A549 (cell line): ENCODE data around the gene BNIP5. TPM values are rescaled to one million over a fixed set of nuclear protein-coding genes. Genes with fewer than 3 reads are reported as not detected.
A peak's percentile ranks its signal among the peaks of the same experiment; 100 is the strongest.
"Not testable (repeated sequence)": the region's sequence is repeated elsewhere in the genome, so short reads cannot be mapped to it uniquely, and the experiment has no call there.

Experiments used
- ATAC-seq, 2 experiments: fragments of 200-7000 bp in 1 of 2; fragments of >200 bp in 1 of 2; cut with Nextera tagmentation in 1 of 2; cut with Tn5 transposase in 1 of 2; 3 replicates each; pipeline versions ENCODE4 v1.8.0 to v1.9.1; 2018 to 2020; ENCODE audit warnings: mild to moderate bottlenecking in 1 of 2, moderate library complexity in 1 of 2
- CTCF ChIA-PET: fragments of 300-600 bp; sonication (Branson Sonifier 250); formaldehyde crosslinking; extraction: SDS; loops from one replicate; lab custom pipeline; 2021; ENCODE audit warnings: antibody characterized with exemption, inconsistent platforms; lab: Yijun Ruan, JAX
- POLR2A ChIA-PET: fragments of 350-600 bp; formaldehyde crosslinking; extraction: SDS; loops from one replicate; lab custom pipeline; 2021; ENCODE audit warnings: antibody characterized with exemption, inconsistent platforms; lab: Yijun Ruan, JAX
- DNase-seq, 2 experiments: peaks; one replicate each; pipeline versions ENCODE4 v3.0.0 to v3.0.0-alpha.2; 2011 to 2016; ENCODE audit warnings: low read depth in 1 of 2, low spot score in 1 of 2
- FAIRE-seq: peaks from 2 replicates; lab custom pipeline; 2011; peaks lifted over from hg19 to GRCh38; lab: Jason Lieb, UNC
- H3K27ac ChIP-seq, 2 experiments: fragments of >200 bp; sonication (Bioruptor Twin); formaldehyde crosslinking; 3 replicates each; pipeline ENCODE4 v1.5.1; 2016 to 2017
- H3K4me1 ChIP-seq: fragments of >200 bp; sonication (Bioruptor Twin); formaldehyde crosslinking; 3 replicates; pipeline ENCODE4 v1.6.1; 2016
- H3K4me2 ChIP-seq: fragments of >200 bp; sonication (Bioruptor Twin); formaldehyde crosslinking; 3 replicates; pipeline ENCODE4 v1.6.1; 2016
- H3K4me3 ChIP-seq: fragments of >200 bp; sonication (Bioruptor Twin); formaldehyde crosslinking; 3 replicates; pipeline ENCODE4 v1.5.1; 2016
- H3K9me3 ChIP-seq: fragments of >200 bp; sonication (Bioruptor Twin); formaldehyde crosslinking; 3 replicates; pipeline ENCODE4 v1.6.1; 2016
- BHLHE40 ChIP-seq: IDR thresholded peaks from 2 replicates; pipeline ENCODE4 v1.6.1; 2012; ENCODE audit warnings: low read depth, low read length, inconsistent platforms
- CBX8 ChIP-seq: fragments of 200-600 bp; sonication (generic); IDR thresholded peaks from 2 replicates; pipeline ENCODE4 v1.6.1; 2016
- CEBPB ChIP-seq, 2 experiments: fragments of >200 bp in 1 of 2; sonication (Bioruptor Twin) in 1 of 2; formaldehyde crosslinking in 1 of 2; IDR thresholded peaks; 2 replicates each; pipeline ENCODE4 v1.6.1; 2012 to 2016
- CTCF ChIP-seq: fragments of >200 bp; sonication (Bioruptor Twin); formaldehyde crosslinking; IDR thresholded peaks from 3 replicates; pipeline ENCODE4 v1.5.1; 2016
- EP300 ChIP-seq, 2 experiments: fragments of >200 bp; sonication (Bioruptor Twin); formaldehyde crosslinking; IDR thresholded peaks; 2 replicates in 1 of 2; 3 replicates in 1 of 2; pipeline ENCODE4 v1.6.1; 2016 to 2017
- HEYL ChIP-seq: fragments of 250-450 bp; sonication (Bioruptor Pico); IDR thresholded peaks from 2 replicates; pipeline ENCODE4 v1.8.0; 2021; ENCODE audit warnings: mild to moderate bottlenecking, moderate library complexity
- HOXA7 ChIP-seq: fragments of 250-450 bp; sonication (Bioruptor Pico); IDR thresholded peaks from 2 replicates; pipeline ENCODE4 v1.5.0; 2020; ENCODE audit warnings: mild to moderate bottlenecking, moderate library complexity
- MAFK ChIP-seq: fragments of 450-650 bp; IDR thresholded peaks from 2 replicates; pipeline ENCODE4 v1.6.1; 2014; ENCODE audit not compliant: partially characterized antibody
- PBX3 ChIP-seq: IDR thresholded peaks from 2 replicates; pipeline ENCODE4 v1.6.1; 2012
- RFX5 ChIP-seq: fragments of 450-650 bp; IDR thresholded peaks from 2 replicates; pipeline ENCODE4 v1.7.1; 2014; ENCODE audit warnings: antibody characterized with exemption, mild to moderate bottlenecking, moderate library complexity
- ZNF302 ChIP-seq: fragments of 250-450 bp; sonication (Bioruptor Pico); IDR thresholded peaks from 2 replicates; pipeline ENCODE4 v1.9.0; 2021; ENCODE audit warnings: inconsistent platforms, mild to moderate bottlenecking, moderate library complexity
- ZSCAN20 ChIP-seq: fragments of 250-450 bp; sonication (Bioruptor Pico); IDR thresholded peaks from 2 replicates; pipeline ENCODE4 v1.8.0; 2022; ENCODE audit warnings: mild to moderate bottlenecking, moderate library complexity
- WGBS: methylation state at CpG from one replicate; pipeline ENCODE4 v1.1.6; 2017; ENCODE audit errors: missing lambda C conversion rate; 5-methylcytosine and 5-hydroxymethylcytosine counted together
- polyA plus RNA-seq, 4 experiments: library from polyadenylated mRNA; depleted of rRNA in 3 of 4; stranded (reverse); fragments of >200 nt; fragmentation: RNase III in 1 of 4; extraction: RNeasy Plus Mini Kit Qiagen cat#74134 plus additional on column Dnase treatment in 1 of 4; gene quantifications; 2 replicates in 3 of 4; 3 replicates in 1 of 4; pipeline ENCODE4 v1.2.3, GENCODE V29; 2011 to 2017
- TF ChIP-seq, protein P1 (sequence below): fragments of >200 bp; sonication (Bioruptor Twin); formaldehyde crosslinking; IDR thresholded peaks from 2 replicates; pipeline ENCODE4 v1.6.1; 2016
- TF ChIP-seq, protein P2 (sequence below): IDR thresholded peaks from 2 replicates; pipeline ENCODE4 v1.6.1; 2012

BNIP5 gene
- polyA plus RNA-seq, 2 of the 4 experiments (the other 2 are of a cell fraction): not detected

DNA sequence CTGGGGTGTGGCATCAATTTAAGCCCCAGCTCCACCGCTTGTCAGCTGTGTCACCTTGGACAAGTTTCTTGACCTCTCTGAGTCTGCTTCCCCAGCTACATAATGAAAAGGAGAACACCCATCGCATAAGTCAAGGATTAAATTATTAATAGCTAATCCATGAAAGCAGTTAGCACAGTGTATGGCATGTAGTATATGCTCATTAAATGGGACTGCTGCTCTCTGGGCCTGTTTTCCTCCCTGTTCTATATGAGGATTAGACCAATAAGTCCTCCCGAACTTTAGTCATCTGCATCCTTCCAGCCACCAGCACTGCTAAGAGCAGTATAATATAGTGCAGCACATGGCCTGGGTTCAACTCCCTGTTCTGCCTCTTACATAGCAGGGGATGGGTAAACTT is 31.1 kb upstream of the BNIP5 start:
- 75% methylated on average over 3 of the region's 3 CpGs for WGBS
- FAIRE-seq (no peak), DNase-seq (no peak), ATAC-seq (no peak)
- CTCF ChIA-PET: interaction anchor here (1.7 kb wide), 2 partner anchors 27 to 65 kb away, joined by 5 read pairs; no protein-coding TSS in a partner anchor
- Histone ChIP-seq H3K4me1 (0 out of 3 replicates have a peak, but pooled peaks cover 6% of the 10 kb centered on the region), H3K4me2 (no peak overlapping the region), H3K9me3 (no peaks in the 10 kb centered on the region), H3K27ac (no peak overlapping the region), H3K4me3 (no peak overlapping the region)
- POLR2A ChIA-PET: no interaction called here
- no peak for TF ChIP-seq CEBPB (IDR thresholded peaks at IDR 0.05)
- TF ChIP-seq BHLHE40: no peak
- no peak for TF ChIP-seq HOXA7 (CRISPR knock-in tag)
- TF ChIP-seq ZNF302 (CRISPR knock-in tag): no peak
- no peak for TF ChIP-seq ZSCAN20 (CRISPR knock-in tag)
- TF ChIP-seq CBX8: no peak
- TF ChIP-seq, protein P1, sequence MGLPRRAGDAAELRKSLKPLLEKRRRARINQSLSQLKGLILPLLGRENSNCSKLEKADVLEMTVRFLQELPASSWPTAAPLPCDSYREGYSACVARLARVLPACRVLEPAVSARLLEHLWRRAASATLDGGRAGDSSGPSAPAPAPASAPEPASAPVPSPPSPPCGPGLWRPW: no peak
- no peak for TF ChIP-seq EP300 (IDR thresholded peaks at IDR 0.05)
- TF ChIP-seq, protein P2, sequence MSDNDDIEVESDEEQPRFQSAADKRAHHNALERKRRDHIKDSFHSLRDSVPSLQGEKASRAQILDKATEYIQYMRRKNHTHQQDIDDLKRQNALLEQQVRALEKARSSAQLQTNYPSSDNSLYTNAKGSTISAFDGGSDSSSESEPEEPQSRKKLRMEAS: no peak
- TF ChIP-seq CTCF: no peak
- TF ChIP-seq RFX5: no peak

DNA sequence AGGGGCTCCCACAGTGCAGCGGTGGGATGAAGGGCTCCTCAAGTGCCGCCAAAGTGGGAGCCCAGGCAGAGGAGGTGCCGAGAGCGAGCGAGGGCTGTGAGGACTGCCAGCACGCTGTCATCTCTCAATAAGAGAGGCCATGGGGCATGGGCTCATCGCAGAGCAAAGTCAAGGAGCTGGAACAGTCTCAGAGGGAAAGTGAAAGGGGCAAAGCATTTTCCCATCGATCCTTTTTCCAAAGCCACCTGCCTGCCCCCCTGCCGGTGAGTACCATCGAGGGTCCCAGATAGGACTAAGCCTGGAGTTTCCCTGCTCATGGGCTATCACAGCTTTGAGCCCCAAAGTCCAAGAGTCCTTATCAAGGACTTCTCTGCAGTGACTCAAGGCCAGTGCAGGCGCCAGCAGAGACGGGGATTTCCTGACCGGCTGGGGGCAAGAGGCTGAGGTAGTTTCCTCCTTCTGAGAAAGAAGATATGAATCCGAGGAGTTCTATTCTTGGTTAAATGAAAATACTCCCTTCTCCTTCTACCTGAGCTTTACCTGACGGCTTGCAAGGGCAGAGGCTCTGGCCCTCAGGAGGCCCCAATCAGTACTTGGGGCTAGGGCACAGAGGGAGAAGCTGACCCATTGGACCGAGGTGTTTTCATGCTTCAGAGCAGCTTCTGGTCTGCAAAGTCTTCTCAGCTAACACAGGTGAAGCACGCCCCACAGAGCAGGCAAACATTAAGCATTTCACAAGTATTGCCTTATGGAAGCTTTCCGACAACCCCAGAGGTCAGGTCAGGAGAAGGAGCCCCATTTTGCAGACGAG is 28.2 kb upstream of the BNIP5 start:
- peak overlapping the region; percentile 21; the same call in 1 of the 3 replicates for H3K4me2 ChIP-seq
- CTCF ChIA-PET: interaction anchor here (0.6 to 1.4 kb wide), 4 partner anchors 24 to 242 kb away, joined by 3 to 6 read pairs (median 4); no protein-coding TSS in a partner anchor

GRCh38 chr6:36364061-36364635 is 27.5 kb upstream of the BNIP5 start:
- DNase-seq, POLR2A ChIA-PET, ATAC-seq, FAIRE-seq, H3K9me3 ChIP-seq, H3K27ac ChIP-seq, H3K4me2 ChIP-seq, H3K4me1 ChIP-seq, H3K4me3 ChIP-seq: not testable (repeated sequence)
- WGBS: 95% methylated on average over 5 of the region's 34 CpGs
- CTCF ChIA-PET: interaction anchor here (0.5 to 1.4 kb wide), 4 partner anchors 23 to 241 kb away, joined by 3 to 5 read pairs (median 3); no protein-coding TSS in a partner anchor

More for the DNA sequence above, 28.2 kb upstream of the BNIP5 start:
- H3K4me1 ChIP-seq: 0 out of 3 replicates have a peak, but pooled peaks cover 6% of the 10 kb centered on the region
- FAIRE-seq: no peak
- POLR2A ChIA-PET: interaction anchor here (0.6 kb wide), 1 partner anchor 160 kb away, joined by 3 read pairs; no protein-coding TSS in a partner anchor
- no peak for TF ChIP-seq PBX3
- TF ChIP-seq HEYL (CRISPR knock-in tag): no peak
- TF ChIP-seq CEBPB (IDR thresholded peaks at IDR 0.05): no peak
- TF ChIP-seq MAFK: no peak
- peak in 1 of 2 experiments; percentile 52; a peak in 3 of 6 replicates for ATAC-seq
- 44% methylated on average over 11 of the region's 19 CpGs for WGBS
- H3K4me3 ChIP-seq: no peak overlapping the region
- peak in 1 of 2 experiments; percentile 19 for DNase-seq
- H3K27ac ChIP-seq: peak overlapping the region in 1 of 2 experiments; percentile 52; a peak in 2 of 6 replicates
- no peaks in the 10 kb centered on the region for H3K9me3 ChIP-seq

DNA sequence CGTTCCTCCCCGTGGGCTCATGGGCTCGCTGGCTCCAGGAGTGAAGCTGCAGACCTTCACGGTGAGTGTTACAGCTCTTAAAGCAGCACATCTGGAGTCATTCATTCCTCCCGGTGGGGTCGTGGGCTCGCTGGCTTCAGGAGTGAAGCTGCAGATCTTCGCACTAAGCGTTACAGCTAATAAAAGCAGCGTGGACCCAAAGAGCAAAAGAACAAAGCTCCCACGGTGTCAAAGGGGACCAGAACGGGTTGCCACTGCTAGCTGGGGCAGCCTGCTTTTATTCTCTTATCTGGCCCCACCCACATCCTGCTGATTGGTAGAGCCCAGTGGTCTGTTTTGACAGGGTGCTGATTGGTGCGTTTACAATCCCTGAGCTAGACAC is 26.7 kb upstream of the BNIP5 start:
- H3K4me1 ChIP-seq, H3K4me2 ChIP-seq, H3K27ac ChIP-seq, ATAC-seq, POLR2A ChIA-PET, DNase-seq, H3K4me3 ChIP-seq, FAIRE-seq, H3K9me3 ChIP-seq: not testable (repeated sequence)
- CTCF ChIA-PET: interaction anchor here (0.5 kb wide), 1 partner anchor 212 kb away, joined by 3 read pairs; no protein-coding TSS in a partner anchor
- 83% methylated on average over 11 of the region's 13 CpGs for WGBS
